Bronchial epithelial cell (primary cell): ENCODE results near the gene SGCD. TPM values are rescaled to one million over a fixed set of nuclear protein-coding genes. Genes with fewer than 3 reads are reported as not detected.

Experiments
- DNase-seq: peaks from one replicate; pipeline ENCODE4 v3.0.0-alpha.2; 2010; ENCODE audit warnings: low read depth
- FAIRE-seq: peaks from 2 replicates; lab custom pipeline; 2011; peaks lifted over from hg19 to GRCh38; lab: Jason Lieb, UNC
- H3K27me3 ChIP-seq: 2 replicates; pipeline ENCODE4 v1.5.1; 2011; ENCODE audit warnings: low read length; ENCODE audit not compliant: control insufficient read depth, insufficient read depth
- H3K36me3 ChIP-seq: 2 replicates; pipeline ENCODE4 v1.5.1; 2011; ENCODE audit warnings: low read length; ENCODE audit not compliant: control insufficient read depth, insufficient read depth
- H3K4me3 ChIP-seq: 2 replicates; pipeline ENCODE4 v1.5.1; 2011; ENCODE audit warnings: mild to moderate bottlenecking, low read depth, low read length, control low read depth
- CTCF ChIP-seq: IDR thresholded peaks from 2 replicates; pipeline ENCODE4 v1.5.1; 2011; ENCODE audit warnings: mild to moderate bottlenecking, moderate library complexity, low read length, control low read depth, inconsistent platforms; ENCODE audit not compliant: insufficient read depth, severe bottlenecking
- total RNA-seq: library from RNA; depleted of rRNA; stranded (reverse); fragments of >200 nt; gene quantifications from 2 replicates; pipeline ENCODE4 v1.2.1, GENCODE V29; 2014

The SGCD gene
- total RNA-seq, 1 donor from 2014 or later = under 0.01 TPM

- Histone ChIP-seq H3K4me3 (no peak overlapping the region), H3K27me3 (no peaks in the 10 kb centered on the region), H3K36me3 (no peaks in the 10 kb centered on the region)
- no peak for TF ChIP-seq CTCF
- FAIRE-seq (no peak), DNase-seq (no peak)
Measured at GRCh38 chr5:156438076-156438475, 111.1 kb downstream of the SGCD start.

GRCh38 chr5:156444753-156445291 lies 117.9 kb downstream of the SGCD start:
- TF ChIP-seq CTCF = no peak
- H3K27me3 ChIP-seq = no peaks in the 10 kb centered on the region
- no peak overlapping the region for H3K4me3 ChIP-seq
- no peak for DNase-seq
- no peak for FAIRE-seq
- H3K36me3 ChIP-seq = no peaks in the 10 kb centered on the region

- DNase-seq (no peak), FAIRE-seq (no peak)
- H3K27me3 ChIP-seq = no peaks in the 10 kb centered on the region
- no peak for TF ChIP-seq CTCF
- H3K4me3 ChIP-seq = no peak overlapping the region
- H3K36me3 ChIP-seq = no peaks in the 10 kb centered on the region
Measured at GRCh38 chr5:156446526-156446925, 119.6 kb downstream of the SGCD start.

- Histone ChIP-seq H3K36me3 (no peaks in the 10 kb centered on the region), H3K27me3 (no peaks in the 10 kb centered on the region), H3K4me3 (no peak overlapping the region)
- FAIRE-seq (no peak), DNase-seq (no peak)
- TF ChIP-seq CTCF = no peak
Measured at GRCh38 chr5:156450778-156451177, 123.8 kb downstream of the SGCD start.

- Histone ChIP-seq H3K4me3 (no peak overlapping the region), H3K36me3 (no peaks in the 10 kb centered on the region), H3K27me3 (no peaks in the 10 kb centered on the region)
- no peak for DNase-seq
- no peak for FAIRE-seq
- TF ChIP-seq CTCF = no peak
Measured at GRCh38 chr5:156451505-156451904, 124.5 kb downstream of the SGCD start.

GRCh38 chr5:156456857-156457256 lies 129.9 kb downstream of the SGCD start:
- no peak for DNase-seq
- no peak for TF ChIP-seq CTCF
- H3K27me3 ChIP-seq = no peaks in the 10 kb centered on the region
- no peak overlapping the region for H3K4me3 ChIP-seq
- no peaks in the 10 kb centered on the region for H3K36me3 ChIP-seq
- FAIRE-seq = no peak
